ENCODE measurements around the gene NELL2.

GRCh38 chr12:44720265-44720664 is 155.8 kb downstream of the NELL2 start:
- TF ChIP-seq EZH2 (IDR thresholded peaks at IDR 0.05) (no peak), POLR2AphosphoS5 (IDR thresholded peaks at IDR 0.05; ENCODE audit: borderline replicate concordance, low read depth, low read length) (no peak), FOXP2 (optimal IDR thresholded peaks at IDR 0.05; ENCODE audit: control extremely low read depth, extremely low read length, insufficient read depth) (no peak)

Measured in SK-N-MC (cell line).